ENCODE results near the gene CAPN11.

Gene CAPN11

DNA sequence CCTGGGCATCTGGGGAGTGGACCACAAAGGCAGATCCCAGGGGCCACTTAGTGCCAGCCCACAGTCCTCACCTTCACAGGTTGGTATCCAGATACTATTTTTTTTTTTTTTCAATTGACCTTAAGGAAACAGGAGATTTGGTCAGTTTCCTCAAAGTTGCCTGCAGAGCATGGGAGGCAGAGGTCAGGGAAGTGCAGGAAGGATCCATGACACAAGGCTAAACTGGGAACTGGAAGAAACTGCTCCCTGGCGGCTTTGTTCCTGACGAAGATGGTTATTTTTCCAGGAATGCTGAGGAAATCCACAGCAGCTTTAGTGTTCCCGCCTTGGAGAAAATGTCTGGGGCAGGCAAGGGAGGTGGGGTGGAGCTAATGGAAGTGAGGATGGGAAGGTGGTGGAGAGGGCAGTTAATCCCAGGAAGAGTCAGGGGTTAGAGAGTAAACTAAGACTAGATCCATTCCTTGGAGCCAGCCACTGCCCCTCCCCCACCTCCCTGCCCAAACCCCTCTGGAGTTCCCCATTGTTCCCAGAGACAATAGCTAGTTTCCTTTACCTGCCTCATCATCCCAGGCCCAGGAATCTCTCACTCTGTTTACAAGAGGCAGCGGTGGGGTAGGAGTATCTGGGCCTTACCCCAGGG lies 43.8 kb downstream of the CAPN11 start:
- H3K9me3 ChIP-seq (ENCODE audit: control insufficient read depth, insufficient read depth, low read depth, low read length) = no peaks in the 10 kb centered on the region
- CTCF ChIA-PET = interaction anchor here (0.6 to 1.9 kb wide), 4 partner anchors 8 to 30 kb away, joined by 3 to 7 read pairs (median 6); no protein-coding TSS in a partner anchor
- H3K4me1 ChIP-seq (ENCODE audit: control insufficient read depth, insufficient read depth, low read length) = no peaks in the 10 kb centered on the region
- POLR2A ChIA-PET = interaction anchor here (0.6 to 1.7 kb wide), 3 partner anchors 8 to 45 kb away, joined by 3 to 6 read pairs (median 3); partner anchors contain the start of gene HSP90AB1
- H3K27ac ChIP-seq (ENCODE audit: extremely low read depth, low read depth, low read length) = no peak overlapping the region
- H3K4me3 ChIP-seq (ENCODE audit: low read depth, low read length) = no peak overlapping the region
- TF ChIP-seq, protein P1, sequence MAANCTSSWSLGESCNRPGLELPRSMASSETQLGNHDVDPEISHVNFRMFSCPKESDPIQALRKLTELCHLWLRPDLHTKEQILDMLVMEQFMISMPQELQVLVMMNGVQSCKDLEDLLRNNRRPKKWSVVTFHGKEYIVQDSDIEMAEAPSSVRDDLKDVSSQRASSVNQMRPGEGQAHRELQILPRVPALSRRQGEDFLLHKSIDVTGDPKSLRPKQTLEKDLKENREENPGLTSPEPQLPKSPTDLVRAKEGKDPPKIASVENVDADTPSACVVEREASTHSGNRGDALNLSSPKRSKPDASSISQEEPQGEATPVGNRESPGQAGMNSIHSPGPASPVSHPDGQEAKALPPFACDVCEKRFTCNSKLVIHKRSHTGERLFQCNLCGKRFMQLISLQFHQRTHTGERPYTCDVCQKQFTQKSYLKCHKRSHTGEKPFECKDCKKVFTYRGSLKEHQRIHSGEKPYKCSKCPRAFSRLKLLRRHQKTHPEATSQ (tag by site-specific recombination; IDR thresholded peaks at IDR 0.05) = no peak
- TF ChIP-seq ZNF654 (tag by site-specific recombination; IDR thresholded peaks at IDR 0.05; ENCODE audit: low read depth) (no peak), KLF9 (tag by site-specific recombination; IDR thresholded peaks at IDR 0.05; ENCODE audit: low read depth) (no peak), ZBTB8A (tag by site-specific recombination; IDR thresholded peaks at IDR 0.05) (no peak), ZNF623 (tag by site-specific recombination; IDR thresholded peaks at IDR 0.05) (no peak), ZNF707 (tag by site-specific recombination; IDR thresholded peaks at IDR 0.05) (no peak), ZNF146 (tag by site-specific recombination; IDR thresholded peaks at IDR 0.05) (no peak), ZNF514 (tag by site-specific recombination; IDR thresholded peaks at IDR 0.05) (no peak), ZNF629 (tag by site-specific recombination; IDR thresholded peaks at IDR 0.05) (no peak), ZNF626 (tag by site-specific recombination; IDR thresholded peaks at IDR 0.05) (no peak), GLIS1 (tag by site-specific recombination; IDR thresholded peaks at IDR 0.05) (no peak), MEIS1 (CRISPR knock-in tag; IDR thresholded peaks at IDR 0.05; ENCODE audit: borderline replicate concordance) (no peak)
- TF ChIP-seq, protein P2, sequence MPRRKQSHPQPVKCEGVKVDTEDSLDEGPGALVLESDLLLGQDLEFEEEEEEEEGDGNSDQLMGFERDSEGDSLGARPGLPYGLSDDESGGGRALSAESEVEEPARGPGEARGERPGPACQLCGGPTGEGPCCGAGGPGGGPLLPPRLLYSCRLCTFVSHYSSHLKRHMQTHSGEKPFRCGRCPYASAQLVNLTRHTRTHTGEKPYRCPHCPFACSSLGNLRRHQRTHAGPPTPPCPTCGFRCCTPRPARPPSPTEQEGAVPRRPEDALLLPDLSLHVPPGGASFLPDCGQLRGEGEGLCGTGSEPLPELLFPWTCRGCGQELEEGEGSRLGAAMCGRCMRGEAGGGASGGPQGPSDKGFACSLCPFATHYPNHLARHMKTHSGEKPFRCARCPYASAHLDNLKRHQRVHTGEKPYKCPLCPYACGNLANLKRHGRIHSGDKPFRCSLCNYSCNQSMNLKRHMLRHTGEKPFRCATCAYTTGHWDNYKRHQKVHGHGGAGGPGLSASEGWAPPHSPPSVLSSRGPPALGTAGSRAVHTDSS (tag by site-specific recombination; IDR thresholded peaks at IDR 0.05) = no peak
- TF ChIP-seq, protein P3, sequence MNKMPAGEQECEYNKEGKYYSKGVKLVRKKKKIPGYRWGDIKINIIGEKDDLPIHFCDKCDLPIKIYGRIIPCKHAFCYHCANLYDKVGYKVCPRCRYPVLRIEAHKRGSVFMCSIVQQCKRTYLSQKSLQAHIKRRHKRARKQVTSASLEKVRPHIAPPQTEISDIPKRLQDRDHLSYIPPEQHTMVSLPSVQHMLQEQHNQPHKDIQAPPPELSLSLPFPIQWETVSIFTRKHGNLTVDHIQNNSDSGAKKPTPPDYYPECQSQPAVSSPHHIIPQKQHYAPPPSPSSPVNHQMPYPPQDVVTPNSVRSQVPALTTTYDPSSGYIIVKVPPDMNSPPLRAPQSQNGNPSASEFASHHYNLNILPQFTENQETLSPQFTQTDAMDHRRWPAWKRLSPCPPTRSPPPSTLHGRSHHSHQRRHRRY (tag by site-specific recombination; IDR thresholded peaks at IDR 0.05) = no peak
- no peaks in the 10 kb centered on the region for H3K36me3 ChIP-seq (ENCODE audit: control insufficient read depth in 2 of 2, insufficient read depth in 1 of 2, low read length in 2 of 2)

DNA sequence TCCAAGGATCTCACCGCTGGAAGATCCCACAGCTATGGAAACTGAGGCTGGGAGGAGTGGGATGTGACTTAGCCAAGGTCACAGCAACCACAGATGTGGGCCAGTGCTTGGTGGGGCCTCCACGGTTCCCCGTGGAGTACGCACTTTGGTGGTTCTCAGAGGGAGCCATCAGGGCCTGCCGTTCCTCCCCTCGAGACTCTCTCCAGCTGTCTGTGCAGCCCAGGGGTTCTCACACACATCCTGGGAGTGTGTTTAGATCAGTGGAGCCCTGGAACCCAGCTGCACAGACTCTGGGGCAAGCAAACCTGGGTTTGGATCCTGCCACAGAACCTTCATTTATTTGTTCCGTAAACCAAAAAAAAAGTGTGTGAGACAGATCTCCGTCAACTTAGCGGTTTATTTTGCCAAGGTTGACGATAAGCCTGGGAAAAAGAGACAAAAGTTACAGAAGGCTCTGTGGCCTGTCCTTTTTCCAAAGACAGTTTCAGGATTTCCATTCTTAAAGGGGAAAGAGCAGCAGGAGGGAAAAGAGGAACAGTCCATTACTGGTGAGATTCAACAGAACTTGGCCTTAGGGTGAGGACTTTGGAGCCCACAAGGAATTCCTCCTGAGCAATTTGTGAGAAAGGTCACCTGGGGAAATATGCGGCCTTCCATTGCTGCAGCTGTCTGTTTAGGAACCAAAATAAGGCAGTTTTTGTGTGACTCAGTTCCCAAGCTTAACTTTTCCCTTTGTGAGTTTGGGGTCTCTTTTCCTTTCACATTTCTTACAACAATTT lies 44.5 kb downstream of the CAPN11 start:
- ChIA-PET POLR2A (interaction anchor here (0.6 to 1.7 kb wide), 3 partner anchors 9 to 44 kb away, joined by 3 to 6 read pairs (median 3); partner anchors contain the start of gene HSP90AB1), CTCF (interaction anchor here (0.6 to 1.9 kb wide), 4 partner anchors 10 to 34 kb away, joined by 5 to 7 read pairs (median 6); no protein-coding TSS in a partner anchor)
- Histone ChIP-seq H3K4me1 (ENCODE audit: control insufficient read depth, insufficient read depth, low read length) (no peaks in the 10 kb centered on the region), H3K4me3 (ENCODE audit: low read depth, low read length) (no peak overlapping the region), H3K9me3 (ENCODE audit: control insufficient read depth, insufficient read depth, low read depth, low read length) (no peaks in the 10 kb centered on the region), H3K27ac (ENCODE audit: extremely low read depth, low read depth, low read length) (no peak overlapping the region), H3K36me3 (ENCODE audit: control insufficient read depth in 2 of 2, insufficient read depth in 1 of 2, low read length in 2 of 2) (no peaks in the 10 kb centered on the region)
- TF ChIP-seq, protein P1 (tag by site-specific recombination; IDR thresholded peaks at IDR 0.05) = no peak
- TF ChIP-seq GLIS1 (tag by site-specific recombination; IDR thresholded peaks at IDR 0.05) (peak; percentile 46), ZNF223 (tag by site-specific recombination; IDR thresholded peaks at IDR 0.05) (no peak), ZIC2 (tag by site-specific recombination; IDR thresholded peaks at IDR 0.05) (peak; percentile 81)
- TF ChIP-seq, protein P4, sequence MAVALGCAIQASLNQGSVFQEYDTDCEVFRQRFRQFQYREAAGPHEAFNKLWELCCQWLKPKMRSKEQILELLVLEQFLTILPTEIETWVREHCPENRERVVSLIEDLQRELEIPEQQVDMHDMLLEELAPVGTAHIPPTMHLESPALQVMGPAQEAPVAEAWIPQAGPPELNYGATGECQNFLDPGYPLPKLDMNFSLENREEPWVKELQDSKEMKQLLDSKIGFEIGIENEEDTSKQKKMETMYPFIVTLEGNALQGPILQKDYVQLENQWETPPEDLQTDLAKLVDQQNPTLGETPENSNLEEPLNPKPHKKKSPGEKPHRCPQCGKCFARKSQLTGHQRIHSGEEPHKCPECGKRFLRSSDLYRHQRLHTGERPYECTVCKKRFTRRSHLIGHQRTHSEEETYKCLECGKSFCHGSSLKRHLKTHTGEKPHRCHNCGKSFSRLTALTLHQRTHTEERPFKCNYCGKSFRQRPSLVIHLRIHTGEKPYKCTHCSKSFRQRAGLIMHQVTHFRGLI (tag by site-specific recombination; IDR thresholded peaks at IDR 0.05) = no peak

Measured in HEK293 (cell line).